EL (cell line): Measurements from ENCODE around the gene UBL5.

Source experiments
- DNase-seq: peaks from one replicate; pipeline ENCODE4 v3.0.0-alpha.2; 2016

Gene UBL5

GRCh38 chr19:9857076-9857721, 29.5 kb downstream of the UBL5 start:
- no peak for DNase-seq

GRCh38 chr19:9857920-9858746, 30.4 kb downstream of the UBL5 start:
- DNase-seq, result no peak

GRCh38 chr19:9858766-9859165, 31.0 kb downstream of the UBL5 start:
- DNase-seq, result no peak

GRCh38 chr19:9860407-9860806, 32.7 kb downstream of the UBL5 start:
- DNase-seq, result no peak

GRCh38 chr19:9861503-9861902, 33.8 kb downstream of the UBL5 start:
- DNase-seq, result no peak

DNA sequence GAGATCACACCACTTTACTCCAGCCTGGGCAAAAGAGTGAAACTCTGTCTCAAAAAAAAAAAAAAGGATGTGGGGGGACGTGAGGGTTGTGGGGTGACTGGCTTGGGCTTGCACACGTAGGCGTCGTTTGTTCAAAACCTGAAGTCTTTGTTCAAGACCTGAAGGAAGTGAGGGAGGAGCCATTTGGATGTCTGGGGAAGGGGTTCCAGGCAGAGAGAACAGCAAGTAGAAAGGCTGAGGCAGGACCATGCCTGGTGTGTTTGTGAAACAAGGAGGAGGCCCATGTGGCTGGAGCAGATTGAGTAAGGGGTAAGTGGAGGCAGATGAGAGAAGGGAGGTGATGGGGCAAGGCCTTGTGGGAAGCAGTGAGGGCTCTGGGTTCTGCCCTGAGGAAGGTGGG, 35.2 kb downstream of the UBL5 start:
- DNase-seq, result no peak

GRCh38 chr19:9863759-9864158, 36.0 kb downstream of the UBL5 start:
- DNase-seq, result no peak

DNA sequence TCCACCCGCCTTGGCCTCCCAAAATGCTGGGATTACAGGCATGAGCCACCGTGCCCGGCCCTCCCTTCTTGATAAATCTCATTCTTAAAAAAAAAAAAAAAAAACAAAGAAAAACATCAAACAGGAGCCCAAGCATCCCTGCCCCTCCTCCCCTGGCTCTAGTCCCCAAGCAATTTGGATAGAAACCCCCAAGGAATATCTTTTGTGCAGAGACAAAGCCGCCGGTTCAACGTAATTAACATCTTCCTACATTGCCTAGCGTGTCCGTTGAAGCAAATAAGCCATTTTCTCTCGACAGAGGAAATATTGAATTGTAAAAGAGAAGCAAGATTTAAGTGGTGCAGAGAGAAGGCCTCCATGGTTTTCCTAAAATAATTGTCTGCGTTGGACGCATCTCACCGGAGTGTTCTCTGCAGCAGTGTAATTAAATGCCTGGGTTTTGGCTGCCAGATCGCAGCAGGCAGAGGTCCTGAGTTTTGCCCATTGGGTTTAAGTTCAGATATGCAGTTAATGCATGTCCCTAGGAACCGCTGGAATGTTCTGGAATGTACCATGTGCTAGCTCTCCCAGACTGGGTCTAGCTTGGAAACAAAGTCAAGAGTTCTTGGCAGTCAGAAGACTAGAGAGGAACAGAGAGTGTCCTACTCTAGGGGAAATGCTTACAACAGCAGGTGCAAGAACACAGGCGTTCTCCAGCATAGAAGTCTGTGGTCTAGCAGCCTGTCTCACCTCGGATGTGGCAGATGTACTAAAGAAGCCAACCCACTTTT, 38.2 kb downstream of the UBL5 start:
- no peak for DNase-seq

- no peak for DNase-seq
Measured at GRCh38 chr19:9868983-9869617, 41.4 kb downstream of the UBL5 start.

DNA sequence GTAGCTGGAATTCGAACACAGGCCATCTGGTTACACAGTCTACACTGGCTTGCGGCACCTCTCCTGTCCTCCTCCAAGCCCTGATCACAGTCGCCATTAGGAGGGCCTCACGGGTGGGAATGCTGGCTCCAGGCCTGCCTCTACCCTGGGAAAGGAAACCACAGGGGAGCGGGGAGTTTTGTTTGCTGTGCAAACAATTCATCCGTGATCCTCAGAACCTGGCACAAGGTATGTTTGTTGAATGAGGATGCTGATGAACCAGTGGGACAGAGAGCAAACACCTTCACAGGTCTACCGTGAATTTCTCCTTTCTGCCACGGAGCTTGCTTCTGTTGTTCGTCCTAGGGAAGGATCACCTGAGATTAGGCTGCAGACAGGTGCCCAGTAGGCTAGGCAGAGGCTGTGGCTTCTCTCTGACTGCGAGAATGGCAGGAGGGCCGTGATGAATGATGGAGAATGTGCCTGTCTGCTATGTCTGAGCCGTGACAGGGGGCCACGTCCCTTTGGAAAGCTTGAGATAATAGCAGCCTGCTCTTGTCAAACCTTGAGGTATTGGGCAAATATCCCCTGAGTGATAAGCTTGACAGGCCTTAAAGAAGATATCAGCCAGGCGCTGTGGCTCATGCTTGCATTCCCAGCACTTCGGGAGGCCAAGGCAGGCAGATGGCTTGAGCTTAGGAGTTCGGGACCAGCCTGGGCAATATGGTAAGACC, 44.1 kb downstream of the UBL5 start:
- no peak for DNase-seq

DNA sequence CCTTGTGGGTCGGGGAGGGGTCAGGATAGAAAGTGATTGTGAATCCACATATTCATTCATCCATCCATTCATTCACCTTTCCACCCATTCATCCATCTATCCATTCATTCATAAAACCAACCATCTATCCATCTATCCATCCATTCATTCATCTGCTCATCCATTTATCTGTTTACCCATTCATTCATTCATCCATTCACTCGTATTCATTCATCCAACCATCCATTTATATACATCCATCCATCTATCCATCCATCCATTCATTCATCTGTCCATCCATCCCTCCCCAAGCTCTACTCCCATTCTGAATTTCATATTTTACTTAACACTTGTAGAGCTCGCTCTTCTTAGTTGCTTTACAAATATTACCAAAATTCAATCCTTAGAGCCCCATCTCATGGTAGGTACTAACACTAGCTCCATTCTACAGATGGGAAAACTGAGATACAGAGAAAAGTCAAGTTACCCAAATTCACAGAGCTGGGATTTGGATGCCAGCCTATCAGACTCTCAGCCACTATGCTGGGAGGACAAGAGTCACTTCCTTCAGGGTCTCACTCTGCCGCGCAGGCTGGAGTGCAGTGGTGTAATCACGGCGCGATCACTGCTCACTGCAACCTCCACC, 45.0 kb downstream of the UBL5 start:
- no peak for DNase-seq

- no peak for DNase-seq
Measured at GRCh38 chr19:9875031-9875627, 47.4 kb downstream of the UBL5 start.

GRCh38 chr19:9875796-9876195, 48.1 kb downstream of the UBL5 start:
- no peak for DNase-seq

DNA sequence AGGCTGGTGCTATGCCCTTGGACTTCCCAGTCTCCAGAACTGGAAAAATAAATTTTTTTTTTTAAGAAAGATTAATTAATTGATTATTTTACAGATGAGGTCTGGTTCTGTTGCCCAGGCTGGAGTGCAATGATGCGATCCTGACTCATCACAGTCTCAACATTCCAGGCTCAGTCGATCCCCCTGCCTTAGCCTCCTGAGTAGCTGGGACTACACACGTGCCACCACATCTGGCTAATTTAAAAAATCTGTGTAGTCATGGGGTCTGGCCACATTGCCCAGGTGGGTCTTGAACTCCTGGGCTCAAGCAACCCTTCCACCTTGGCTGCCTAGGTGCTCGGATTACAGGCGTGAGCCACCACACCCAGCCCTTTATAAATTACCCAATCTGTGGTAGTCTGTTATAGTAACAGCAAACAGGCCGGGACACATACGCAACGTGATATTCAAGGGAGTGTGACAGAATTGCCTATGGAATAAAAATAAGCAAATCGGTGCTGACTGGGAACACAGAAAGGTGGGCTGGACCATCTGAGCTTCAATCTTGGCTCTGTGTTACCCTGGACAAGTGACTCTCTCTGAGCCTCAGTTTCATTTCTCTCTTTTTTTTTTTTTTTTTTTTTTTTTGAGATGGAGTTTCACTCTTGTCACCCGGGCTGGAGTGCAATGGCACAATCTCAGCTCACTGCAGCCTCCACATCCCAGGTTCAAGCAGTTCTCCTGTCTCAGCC, 50.2 kb downstream of the UBL5 start:
- peak; percentile 78 for DNase-seq

DNA sequence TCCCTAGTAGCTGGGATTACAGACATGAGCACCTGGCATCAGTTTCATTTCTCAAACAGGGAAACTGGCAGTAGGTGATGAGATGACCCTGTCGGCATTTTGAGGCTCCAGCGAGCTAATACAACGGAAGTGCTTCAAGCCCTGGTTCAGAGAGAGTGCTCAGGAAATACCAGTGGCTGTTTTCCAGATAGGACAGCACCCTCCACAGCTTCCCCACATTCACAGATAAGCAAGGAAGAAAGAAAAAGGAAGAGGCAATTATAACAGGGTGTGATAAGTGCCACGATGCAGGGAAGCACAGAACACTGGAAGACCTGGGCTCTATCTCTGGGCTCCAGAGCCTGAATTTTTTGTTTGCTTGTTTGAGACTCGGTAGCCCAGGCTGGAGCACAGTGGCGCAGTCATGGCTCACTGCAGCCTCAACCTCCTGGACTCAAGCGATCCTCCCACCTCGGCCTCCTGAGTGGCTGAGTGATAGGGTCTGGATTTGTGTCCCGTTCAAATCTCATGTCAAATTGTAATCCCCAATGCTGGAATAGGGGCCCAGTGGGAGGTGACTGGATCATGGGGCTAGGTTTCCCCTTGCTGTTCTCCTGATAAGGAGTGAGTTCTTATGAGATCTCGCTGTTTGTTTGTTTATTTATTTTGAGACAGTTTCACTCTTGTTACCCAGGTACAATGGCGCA, 50.9 kb downstream of the UBL5 start:
- DNase-seq, result peak; percentile 66
